GM23248 (cell line): Measurements from ENCODE around the gene SSNA1.

Experiments
- EZH2 ChIP-seq: fragments of 200-600 bp; sonication (generic); IDR thresholded peaks from 2 replicates; pipeline ENCODE4 v1.6.1; 2018; ENCODE audit warnings: antibody characterized with exemption, mild to moderate bottlenecking; ENCODE audit not compliant: insufficient read depth, poor library complexity, severe bottlenecking
- EZH2phosphoT487 ChIP-seq: fragments of 200-600 bp; sonication (generic); IDR thresholded peaks from 2 replicates; pipeline ENCODE4 v1.6.1; 2018; ENCODE audit warnings: antibody characterized with exemption, moderate library complexity, mild to moderate bottlenecking, low read depth; ENCODE audit not compliant: insufficient read depth

- TF ChIP-seq EZH2: no peak
- TF ChIP-seq EZH2phosphoT487: no peak
These were observed 43.0 kb downstream of the SSNA1 start for GRCh38 chr9:137231372-137232039.
